Caco-2 (cell line): ENCODE data around the gene HBEGF. TPM values are rescaled to one million over a fixed set of nuclear protein-coding genes. Genes with fewer than 3 reads are reported as not detected.
"Not testable (repeated sequence)": the region's sequence is repeated elsewhere in the genome, so short reads cannot be mapped to it uniquely, and the experiment has no call there.

Experiments used
- BruUV-seq: library from RNA; stranded (reverse); fragments of 400-500 nt; replicated peaks from 2 replicates; lab custom pipeline; 2021; lab: Mats Ljungman, UMichigan
- CTCF ChIA-PET: fragments of 300-600 bp; sonication (Branson Sonifier 250); formaldehyde crosslinking; loops from one replicate; lab custom pipeline; 2022; ENCODE audit warnings: antibody characterized with exemption; lab: Charles Lee
- POLR2A ChIA-PET: fragments of 300-600 bp; sonication (Branson Sonifier 250); formaldehyde crosslinking; loops from one replicate; lab custom pipeline; 2022; ENCODE audit warnings: antibody characterized with exemption; lab: Charles Lee
- DNase-seq, 2 experiments: peaks; one replicate each; pipeline versions ENCODE4 v3.0.0 to v3.0.0-alpha.2; 2020 to 2022
- H3K27me3 ChIP-seq: replicated peaks from 2 replicates; pipeline ENCODE4 v1.6.0; 2011; ENCODE audit warnings: low read length; ENCODE audit not compliant: control insufficient read depth, insufficient read depth
- H3K36me3 ChIP-seq: 2 replicates; pipeline ENCODE4 v1.5.1; 2011; ENCODE audit warnings: low read length; ENCODE audit not compliant: control insufficient read depth, insufficient read depth
- H3K4me1 ChIP-seq: fragments of 250-450 bp; sonication (Bioruptor Pico); 2 replicates; pipeline ENCODE4 v1.5.1; 2020; ENCODE audit warnings: mild to moderate bottlenecking
- H3K4me3 ChIP-seq: 2 replicates; pipeline ENCODE4 v1.5.1; 2011; ENCODE audit warnings: low read depth, mild to moderate bottlenecking, control low read depth, low read length
- H3K9me3 ChIP-seq: fragments of 250-450 bp; sonication (Bioruptor Pico); 2 replicates; pipeline ENCODE4 v1.5.1; 2020; ENCODE audit warnings: mild to moderate bottlenecking, moderate library complexity
- H3K27ac Mint-ChIP-seq: one replicate; pipeline ENCODE4 v1.8.0; 2022; ENCODE audit warnings: mixed read lengths; ENCODE audit not compliant: unreplicated experiment
- H3K27me3 Mint-ChIP-seq: one replicate; pipeline ENCODE4 v1.8.0; 2022; ENCODE audit warnings: mixed read lengths; ENCODE audit not compliant: insufficient read depth, unreplicated experiment
- H3K36me3 Mint-ChIP-seq: one replicate; pipeline ENCODE4 v1.8.0; 2022; ENCODE audit warnings: mild to moderate bottlenecking, mixed read lengths; ENCODE audit not compliant: insufficient read depth, unreplicated experiment
- H3K4me1 Mint-ChIP-seq: one replicate; pipeline ENCODE4 v1.8.0; 2022; ENCODE audit warnings: low read depth, mixed read lengths; ENCODE audit not compliant: unreplicated experiment
- H3K4me3 Mint-ChIP-seq: one replicate; pipeline ENCODE4 v1.8.0; 2022; ENCODE audit warnings: mild to moderate bottlenecking, moderate library complexity, mixed read lengths; ENCODE audit not compliant: unreplicated experiment
- H3K9me3 Mint-ChIP-seq: one replicate; pipeline ENCODE4 v1.8.0; 2022; ENCODE audit warnings: mixed read lengths; ENCODE audit not compliant: unreplicated experiment
- intact Hi-C: fragments of 100-400 bp; cut with micrococcal nuclease; formaldehyde crosslinking; loops from one replicate; pipeline ENCODE4 v1.10.0; 2022; ENCODE audit not compliant: unreplicated experiment
- total RNA-seq: library from RNA; stranded (reverse); gene quantifications from 2 replicates; pipeline ENCODE4 v1.2.3, GENCODE V29; 2022
- TF ChIP-seq, protein P1 (sequence below), 2 experiments: fragments of 200-600 bp in 1 of 2; IDR thresholded peaks; 1 replicate in 1 of 2; 2 replicates in 1 of 2; pipeline versions ENCODE4 v1.5.1 to v1.8.0; 2011 to 2022; ENCODE audit warnings: antibody characterized with exemption in 1 of 2, control low read depth in 1 of 2, inconsistent platforms in 1 of 2, low read depth in 1 of 2, low read length in 1 of 2, mild to moderate bottlenecking in 1 of 2, moderate library complexity in 1 of 2; ENCODE audit not compliant: insufficient read depth in 1 of 2, severe bottlenecking in 1 of 2, unreplicated experiment in 1 of 2

The HBEGF gene
- total RNA-seq, 1 experiment from 2014 or later, result 5.8 TPM

DNA sequence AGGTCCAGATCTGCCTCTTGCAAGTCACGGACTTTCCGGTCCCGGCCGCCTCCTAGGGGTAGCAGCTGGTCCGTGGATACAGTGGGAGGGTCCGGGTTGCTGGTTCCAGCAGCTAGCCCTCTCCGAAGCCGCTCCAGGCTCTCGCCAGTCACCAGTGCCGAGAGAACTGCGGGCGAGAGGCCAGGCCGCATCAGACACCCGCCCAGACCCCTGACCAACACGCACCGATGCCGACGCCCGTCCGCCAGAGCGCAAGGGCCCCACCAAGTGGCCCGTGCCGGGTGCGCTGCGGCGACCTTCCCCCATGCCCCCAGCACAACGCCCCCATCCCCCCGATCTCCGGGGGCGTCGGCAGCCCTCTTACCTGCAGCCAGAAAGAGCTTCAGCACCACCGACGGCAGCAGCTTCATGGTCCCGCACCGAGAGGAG lies 470 bp downstream of the HBEGF start:
- DNase-seq, result peak; percentile 62 to 74
- Mint-ChIP-seq H3K27ac (no peak overlapping the region), H3K4me3 (peak overlapping the region; percentile 71), H3K27me3 (no peaks in the 10 kb centered on the region), H3K36me3 (peaks cover 8% of the 10 kb centered on the region), H3K9me3 (no peaks in the 10 kb centered on the region), H3K4me1 (peaks cover 29% of the 10 kb centered on the region)
- BruUV-seq, result no TSS peak
- Histone ChIP-seq H3K36me3 (no peaks in the 10 kb centered on the region; the same call in none of the 2 replicates), H3K4me3 (peak overlapping the region; percentile 86), H3K4me1 (peaks cover 29% of the 10 kb centered on the region), H3K27me3 (no peaks in the 10 kb centered on the region), H3K9me3 (no peaks in the 10 kb centered on the region)
- intact Hi-C loops, result loop anchor here (1.0 to 5.0 kb wide), 5 partner anchors 11 to 106 kb away; partner anchors contain the start of gene PFDN1
- POLR2A ChIA-PET, result interaction anchor here (0.6 to 1.7 kb wide), 23 partner anchors 9 to 373 kb away, joined by 3 to 28 read pairs (median 7); partner anchors contain the start of genes ANKHD1, IK, NDUFA2 and PFDN1
- TF ChIP-seq, protein P1, sequence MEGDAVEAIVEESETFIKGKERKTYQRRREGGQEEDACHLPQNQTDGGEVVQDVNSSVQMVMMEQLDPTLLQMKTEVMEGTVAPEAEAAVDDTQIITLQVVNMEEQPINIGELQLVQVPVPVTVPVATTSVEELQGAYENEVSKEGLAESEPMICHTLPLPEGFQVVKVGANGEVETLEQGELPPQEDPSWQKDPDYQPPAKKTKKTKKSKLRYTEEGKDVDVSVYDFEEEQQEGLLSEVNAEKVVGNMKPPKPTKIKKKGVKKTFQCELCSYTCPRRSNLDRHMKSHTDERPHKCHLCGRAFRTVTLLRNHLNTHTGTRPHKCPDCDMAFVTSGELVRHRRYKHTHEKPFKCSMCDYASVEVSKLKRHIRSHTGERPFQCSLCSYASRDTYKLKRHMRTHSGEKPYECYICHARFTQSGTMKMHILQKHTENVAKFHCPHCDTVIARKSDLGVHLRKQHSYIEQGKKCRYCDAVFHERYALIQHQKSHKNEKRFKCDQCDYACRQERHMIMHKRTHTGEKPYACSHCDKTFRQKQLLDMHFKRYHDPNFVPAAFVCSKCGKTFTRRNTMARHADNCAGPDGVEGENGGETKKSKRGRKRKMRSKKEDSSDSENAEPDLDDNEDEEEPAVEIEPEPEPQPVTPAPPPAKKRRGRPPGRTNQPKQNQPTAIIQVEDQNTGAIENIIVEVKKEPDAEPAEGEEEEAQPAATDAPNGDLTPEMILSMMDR (IDR thresholded peaks at IDR 0.05; ENCODE audit: insufficient read depth in 1 of 2, low read depth in 1 of 2, low read length in 1 of 2, severe bottlenecking in 1 of 2, unreplicated experiment in 1 of 2), result peak in 1 of 2 experiments; percentile 62
- CTCF ChIA-PET, result interaction anchor here (0.6 to 4.0 kb wide), 31 partner anchors 9 to 427 kb away, joined by 3 to 105 read pairs (median 6); partner anchors contain the start of genes ANKHD1, EIF4EBP3 and PFDN1

DNA sequence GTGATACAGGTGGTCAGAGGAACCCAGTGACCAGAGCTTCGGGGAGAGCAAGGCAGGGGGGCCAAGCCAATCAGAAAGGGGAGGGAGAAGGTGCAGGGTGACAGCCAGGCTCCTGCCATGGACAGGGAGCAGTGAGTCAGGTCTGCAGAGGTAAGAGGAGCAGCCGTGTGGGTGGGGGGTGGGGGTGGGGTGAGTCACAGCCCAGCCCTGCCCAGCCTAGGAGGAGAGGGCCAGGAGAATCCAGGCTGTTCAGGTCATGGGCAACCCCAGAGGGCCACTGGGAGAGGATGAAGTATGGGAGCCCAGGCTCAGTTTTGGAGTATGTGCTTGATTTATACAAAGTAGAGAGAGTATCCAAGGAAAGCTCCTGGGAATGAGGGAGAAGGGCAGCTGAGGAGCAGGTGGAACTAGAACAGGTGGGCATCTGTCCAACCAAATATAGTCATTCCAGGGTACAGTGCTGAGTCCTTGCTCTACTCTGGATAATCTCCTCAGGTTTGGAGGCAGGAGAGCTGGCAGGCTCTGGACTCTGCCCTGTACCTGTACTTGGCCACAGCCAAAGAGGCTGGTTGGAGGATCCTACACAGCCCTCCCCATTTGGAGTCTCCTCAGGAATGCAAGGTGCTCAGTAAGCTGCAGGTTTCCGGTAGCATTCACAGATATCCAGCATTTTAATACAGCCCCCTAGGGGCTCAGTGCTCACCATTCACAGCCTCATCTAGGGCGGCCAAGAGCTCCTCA lies 1.6 kb downstream of the HBEGF start:
- intact Hi-C loops, result loop anchor here (5.0 kb wide), 1 partner anchor 83 kb away; no protein-coding TSS in a partner anchor
- H3K9me3 ChIP-seq, result no peaks in the 10 kb centered on the region
- DNase-seq, result peak; percentile 53 to 64
- TF ChIP-seq, protein P1 (IDR thresholded peaks at IDR 0.05; ENCODE audit: insufficient read depth in 1 of 2, low read depth in 1 of 2, low read length in 1 of 2, severe bottlenecking in 1 of 2, unreplicated experiment in 1 of 2), result peak in 1 of 2 experiments; percentile 18
- peaks cover 9% of the 10 kb centered on the region for H3K36me3 Mint-ChIP-seq
- H3K27me3 ChIP-seq, result no peaks in the 10 kb centered on the region
- H3K27ac Mint-ChIP-seq, result no peak overlapping the region
- H3K9me3 Mint-ChIP-seq, result no peaks in the 10 kb centered on the region
- H3K4me3 ChIP-seq, result peak overlapping the region; percentile 86
- no peaks in the 10 kb centered on the region; the same call in none of the 2 replicates for H3K36me3 ChIP-seq
- peak overlapping the region; percentile 71 for H3K4me3 Mint-ChIP-seq
- CTCF ChIA-PET, result interaction anchor here (0.6 to 4.0 kb wide), 11 partner anchors 8 to 237 kb away, joined by 3 to 105 read pairs (median 24); partner anchors contain the start of gene CYSTM1
- peaks cover 22% of the 10 kb centered on the region for H3K4me1 Mint-ChIP-seq
- H3K27me3 Mint-ChIP-seq, result no peaks in the 10 kb centered on the region
- peaks cover 23% of the 10 kb centered on the region for H3K4me1 ChIP-seq
- BruUV-seq, result no TSS peak
- POLR2A ChIA-PET, result interaction anchor here (0.8 to 1.7 kb wide), 5 partner anchors 42 to 374 kb away, joined by 3 to 9 read pairs (median 3); partner anchors contain the start of gene PFDN1

DNA sequence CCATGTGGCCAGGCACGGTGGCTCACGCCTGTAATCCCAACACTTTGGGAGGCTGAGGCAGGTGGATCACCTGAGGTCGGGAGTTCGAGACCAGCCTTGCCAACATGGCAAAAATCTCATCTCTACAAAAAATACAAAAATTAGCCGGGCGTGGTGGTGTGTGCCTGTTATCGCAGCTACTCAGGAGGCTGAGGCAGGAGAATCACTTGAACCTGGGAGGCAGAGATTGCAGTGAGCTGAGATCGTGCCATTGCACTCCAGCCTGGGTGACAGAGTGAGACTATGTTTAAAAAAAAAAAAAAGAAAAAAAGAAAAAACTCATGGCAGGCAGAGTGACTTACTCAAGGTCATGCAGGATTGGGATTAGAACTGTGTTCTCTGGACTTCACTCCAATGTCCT lies 2.6 kb downstream of the HBEGF start:
- DNase-seq, CTCF ChIA-PET, H3K27me3 ChIP-seq, BruUV-seq, H3K9me3 Mint-ChIP-seq, intact Hi-C loops, H3K36me3 ChIP-seq, H3K4me3 ChIP-seq, H3K27ac Mint-ChIP-seq, H3K4me3 Mint-ChIP-seq, H3K27me3 Mint-ChIP-seq, POLR2A ChIA-PET, H3K9me3 ChIP-seq: not testable (repeated sequence)
- peaks cover 23% of the 10 kb centered on the region for H3K4me1 ChIP-seq
- Mint-ChIP-seq H3K4me1 (peaks cover 14% of the 10 kb centered on the region), H3K36me3 (peaks cover 19% of the 10 kb centered on the region)
